Measurements from ENCODE around the gene EEFSEC.

EEFSEC gene

DNA sequence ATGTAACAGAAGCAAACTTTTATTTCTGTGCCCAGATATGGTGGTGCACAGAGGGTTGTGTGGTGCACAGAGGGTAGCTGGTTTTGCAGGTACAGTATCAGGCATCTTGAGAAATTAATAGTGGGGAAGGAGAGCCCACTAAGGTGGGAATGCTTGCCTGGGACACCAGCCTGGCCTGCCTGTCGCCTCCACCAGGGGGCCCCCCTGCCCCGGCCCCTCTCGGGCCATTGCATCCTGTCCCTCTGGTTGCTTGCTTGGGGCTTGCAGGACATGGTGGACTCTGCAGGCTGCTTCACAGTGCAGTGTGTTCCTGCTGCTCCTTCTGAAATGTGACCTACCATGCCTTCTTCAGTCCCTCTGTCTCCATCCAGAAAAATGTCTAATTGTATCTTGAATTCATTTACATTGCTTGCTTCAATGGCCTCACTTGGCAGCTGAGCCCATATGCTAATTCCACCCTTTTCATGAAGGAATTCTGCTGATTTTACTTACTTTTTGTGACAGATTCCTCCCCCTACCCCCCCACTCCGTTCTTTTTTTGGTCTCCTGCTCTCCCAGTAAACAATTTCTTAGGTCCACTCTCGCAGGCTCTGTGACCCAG is 73.6 kb downstream of the EEFSEC start:
- Histone ChIP-seq H3K36me3 (ENCODE audit: control insufficient read depth, insufficient read depth, low read length) (no peaks in the 10 kb centered on the region), H3K27ac (ENCODE audit: insufficient read depth, low read depth, low read length, poor library complexity, severe bottlenecking) (no peak overlapping the region), H3K4me3 (ENCODE audit: insufficient read depth, low read depth, low read length) (no peak overlapping the region), H3K9me3 (ENCODE audit: control insufficient read depth, low read length) (peaks cover 6% of the 10 kb centered on the region), H3K27me3 (ENCODE audit: control insufficient read depth, insufficient read depth, low read length, poor library complexity, severe bottlenecking) (no peaks in the 10 kb centered on the region), H3K4me1 (ENCODE audit: control insufficient read depth, insufficient read depth, low read length) (peaks cover 8% of the 10 kb centered on the region)
- WGBS, 2 experiments = 39 to 46% methylated on average over 5 of the region's 5 CpGs

GRCh38 chr3:128227507-128227906 is 74.2 kb downstream of the EEFSEC start:
- WGBS, 2 experiments = 93 to 99% methylated on average over 4 of the region's 4 CpGs

DNA sequence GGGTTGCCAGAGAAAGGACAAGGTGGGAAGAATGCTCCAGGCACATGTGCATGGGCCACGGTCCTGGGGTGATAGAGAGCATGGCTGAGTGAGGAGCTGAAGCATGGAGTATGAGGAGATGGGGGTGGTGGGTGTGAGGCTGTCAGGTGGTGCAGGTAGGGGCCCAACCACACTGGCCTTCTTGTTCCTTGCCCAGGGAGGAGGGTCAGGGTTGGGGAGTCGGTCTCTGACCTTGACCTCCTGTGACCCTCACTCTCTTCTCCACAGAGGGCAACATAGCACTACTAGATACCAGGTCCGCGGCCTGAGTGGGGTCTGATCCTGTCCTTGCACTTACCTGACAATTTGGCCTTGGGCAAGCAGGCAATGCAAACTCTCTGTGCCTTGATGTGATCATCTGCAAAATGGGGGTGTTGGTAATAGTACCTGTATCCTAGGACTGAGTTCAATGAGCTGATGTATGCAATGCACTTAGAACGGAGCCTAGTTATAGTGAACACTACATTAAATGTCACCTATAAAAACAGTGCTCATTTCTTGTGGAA is 75.2 kb downstream of the EEFSEC start:
- H3K4me1 ChIP-seq (ENCODE audit: control insufficient read depth, insufficient read depth, low read length) = peaks cover 13% of the 10 kb centered on the region
- no peak overlapping the region for H3K4me3 ChIP-seq (ENCODE audit: insufficient read depth, low read depth, low read length)
- no peaks in the 10 kb centered on the region for H3K36me3 ChIP-seq (ENCODE audit: control insufficient read depth, insufficient read depth, low read length)
- H3K27ac ChIP-seq (ENCODE audit: insufficient read depth, low read depth, low read length, poor library complexity, severe bottlenecking) = no peak overlapping the region
- 93 to 96% methylated on average over 5 of the region's 5 CpGs for WGBS, 2 experiments
- H3K27me3 ChIP-seq (ENCODE audit: control insufficient read depth, insufficient read depth, low read length, poor library complexity, severe bottlenecking) = no peaks in the 10 kb centered on the region
- H3K9me3 ChIP-seq (ENCODE audit: control insufficient read depth, low read length) = no peaks in the 10 kb centered on the region

More at GRCh38 chr3:128227507-128227906, 74.2 kb downstream of the EEFSEC start:
- Histone ChIP-seq H3K27me3 (ENCODE audit: control insufficient read depth, insufficient read depth, low read length, poor library complexity, severe bottlenecking) (no peaks in the 10 kb centered on the region), H3K27ac (ENCODE audit: insufficient read depth, low read depth, low read length, poor library complexity, severe bottlenecking) (no peak overlapping the region), H3K4me3 (ENCODE audit: insufficient read depth, low read depth, low read length) (no peak overlapping the region), H3K36me3 (ENCODE audit: control insufficient read depth, insufficient read depth, low read length) (no peaks in the 10 kb centered on the region), H3K9me3 (ENCODE audit: control insufficient read depth, low read length) (peaks cover 4% of the 10 kb centered on the region), H3K4me1 (ENCODE audit: control insufficient read depth, insufficient read depth, low read length) (peaks cover 13% of the 10 kb centered on the region)

GRCh38 chr3:128229106-128229857 is 76.0 kb downstream of the EEFSEC start:
- Histone ChIP-seq H3K36me3 (ENCODE audit: control insufficient read depth, insufficient read depth, low read length) (no peaks in the 10 kb centered on the region), H3K27me3 (ENCODE audit: control insufficient read depth, insufficient read depth, low read length, poor library complexity, severe bottlenecking) (no peaks in the 10 kb centered on the region), H3K27ac (ENCODE audit: insufficient read depth, low read depth, low read length, poor library complexity, severe bottlenecking) (no peak overlapping the region), H3K4me1 (ENCODE audit: control insufficient read depth, insufficient read depth, low read length) (peaks cover 13% of the 10 kb centered on the region), H3K4me3 (ENCODE audit: insufficient read depth, low read depth, low read length) (no peak overlapping the region), H3K9me3 (ENCODE audit: control insufficient read depth, low read length) (no peaks in the 10 kb centered on the region)
- 87 to 90% methylated on average over 11 of the region's 11 CpGs for WGBS, 2 experiments

GRCh38 chr3:128231606-128232005 is 78.3 kb downstream of the EEFSEC start:
- Histone ChIP-seq H3K36me3 (ENCODE audit: control insufficient read depth, insufficient read depth, low read length) (no peaks in the 10 kb centered on the region), H3K27ac (ENCODE audit: insufficient read depth, low read depth, low read length, poor library complexity, severe bottlenecking) (no peak overlapping the region)

DNA sequence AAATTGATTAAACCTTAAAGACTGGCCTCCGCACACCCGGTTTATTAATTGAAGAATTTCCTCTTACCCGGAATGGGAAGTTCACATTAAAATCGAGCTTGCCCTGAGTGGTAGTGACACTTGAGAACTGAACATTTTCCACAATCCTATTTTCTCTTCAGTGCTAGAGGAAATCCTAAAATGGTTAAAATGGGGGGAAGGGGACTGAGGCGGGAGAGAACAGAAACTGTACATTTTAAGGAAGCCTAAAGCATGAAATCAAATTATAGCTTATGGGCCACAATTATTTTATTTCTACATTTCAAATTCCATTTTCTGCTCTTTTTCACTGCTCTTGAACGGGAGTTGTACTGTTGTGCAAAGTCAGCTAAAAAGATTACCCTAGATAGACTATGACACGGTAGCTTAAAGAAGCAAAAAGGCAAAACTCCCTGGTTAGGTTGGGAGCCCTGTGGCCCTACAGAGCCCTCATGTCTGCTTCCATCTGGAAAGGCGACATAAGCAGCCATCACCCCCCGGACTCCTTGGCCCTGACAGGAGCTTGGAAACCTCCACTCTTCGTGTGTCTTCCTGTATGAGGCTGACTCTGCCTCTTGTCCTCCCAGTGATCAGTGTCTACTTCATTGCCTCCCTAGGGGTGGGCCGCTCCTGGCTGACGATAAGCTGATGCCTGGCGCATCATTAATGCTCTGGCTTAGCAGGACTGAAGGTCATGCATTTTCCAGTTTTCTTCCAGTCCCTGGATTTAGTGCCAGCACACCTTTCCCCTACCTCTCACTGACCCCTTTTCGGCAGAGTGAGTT is 79.3 kb downstream of the EEFSEC start:
- no peaks in the 10 kb centered on the region for H3K27me3 ChIP-seq (ENCODE audit: control insufficient read depth, insufficient read depth, low read length, poor library complexity, severe bottlenecking)
- no peak overlapping the region for H3K4me3 ChIP-seq (ENCODE audit: insufficient read depth, low read depth, low read length)
- no peaks in the 10 kb centered on the region for H3K36me3 ChIP-seq (ENCODE audit: control insufficient read depth, insufficient read depth, low read length)
- H3K9me3 ChIP-seq (ENCODE audit: control insufficient read depth, low read length) = no peaks in the 10 kb centered on the region
- peaks cover 14% of the 10 kb centered on the region for H3K4me1 ChIP-seq (ENCODE audit: control insufficient read depth, insufficient read depth, low read length)
- H3K27ac ChIP-seq (ENCODE audit: insufficient read depth, low read depth, low read length, poor library complexity, severe bottlenecking) = no peak overlapping the region
- 76 to 78% methylated on average over 13 of the region's 14 CpGs for WGBS, 2 experiments

More at GRCh38 chr3:128231606-128232005, 78.3 kb downstream of the EEFSEC start:
- peaks cover 13% of the 10 kb centered on the region for H3K4me1 ChIP-seq (ENCODE audit: control insufficient read depth, insufficient read depth, low read length)
- no peaks in the 10 kb centered on the region for H3K27me3 ChIP-seq (ENCODE audit: control insufficient read depth, insufficient read depth, low read length, poor library complexity, severe bottlenecking)
- WGBS, 2 experiments = 50 to 54% methylated on average over 6 of the region's 6 CpGs
- no peaks in the 10 kb centered on the region for H3K9me3 ChIP-seq (ENCODE audit: control insufficient read depth, low read length)
- no peak overlapping the region for H3K4me3 ChIP-seq (ENCODE audit: insufficient read depth, low read depth, low read length)

- no peaks in the 10 kb centered on the region for H3K36me3 ChIP-seq (ENCODE audit: control insufficient read depth, insufficient read depth, low read length)
- no peaks in the 10 kb centered on the region for H3K27me3 ChIP-seq (ENCODE audit: control insufficient read depth, insufficient read depth, low read length, poor library complexity, severe bottlenecking)
- WGBS, 2 experiments = 84 to 90% methylated on average over 9 to 11 of the region's 11 CpGs
- no peaks in the 10 kb centered on the region for H3K9me3 ChIP-seq (ENCODE audit: control insufficient read depth, low read length)
- H3K4me1 ChIP-seq (ENCODE audit: control insufficient read depth, insufficient read depth, low read length) = peaks cover 27% of the 10 kb centered on the region
- H3K4me3 ChIP-seq (ENCODE audit: insufficient read depth, low read depth, low read length) = no peak overlapping the region
- no peak overlapping the region for H3K27ac ChIP-seq (ENCODE audit: insufficient read depth, low read depth, low read length, poor library complexity, severe bottlenecking)
Measured at GRCh38 chr3:128235207-128235926, 82.1 kb downstream of the EEFSEC start.

GRCh38 chr3:128236657-128237056 is 83.4 kb downstream of the EEFSEC start:
- Histone ChIP-seq H3K36me3 (ENCODE audit: control insufficient read depth, insufficient read depth, low read length) (no peaks in the 10 kb centered on the region), H3K27me3 (ENCODE audit: control insufficient read depth, insufficient read depth, low read length, poor library complexity, severe bottlenecking) (no peaks in the 10 kb centered on the region), H3K4me3 (ENCODE audit: insufficient read depth, low read depth, low read length) (no peak overlapping the region), H3K4me1 (ENCODE audit: control insufficient read depth, insufficient read depth, low read length) (peaks cover 20% of the 10 kb centered on the region), H3K9me3 (ENCODE audit: control insufficient read depth, low read length) (no peaks in the 10 kb centered on the region), H3K27ac (ENCODE audit: insufficient read depth, low read depth, low read length, poor library complexity, severe bottlenecking) (no peak overlapping the region)
- WGBS, 2 experiments = 88 to 89% methylated on average over 8 of the region's 8 CpGs

GRCh38 chr3:128237348-128238183 is 84.3 kb downstream of the EEFSEC start:
- 88 to 92% methylated on average over 3 of the region's 3 CpGs for WGBS, 2 experiments
- H3K9me3 ChIP-seq (ENCODE audit: control insufficient read depth, low read length) = no peaks in the 10 kb centered on the region

More at GRCh38 chr3:128237348-128238183, 84.3 kb downstream of the EEFSEC start:
- Histone ChIP-seq H3K4me1 (ENCODE audit: control insufficient read depth, insufficient read depth, low read length) (peaks cover 14% of the 10 kb centered on the region), H3K27me3 (ENCODE audit: control insufficient read depth, insufficient read depth, low read length, poor library complexity, severe bottlenecking) (no peaks in the 10 kb centered on the region), H3K27ac (ENCODE audit: insufficient read depth, low read depth, low read length, poor library complexity, severe bottlenecking) (no peak overlapping the region), H3K36me3 (ENCODE audit: control insufficient read depth, insufficient read depth, low read length) (no peaks in the 10 kb centered on the region), H3K4me3 (ENCODE audit: insufficient read depth, low read depth, low read length) (no peak overlapping the region)

Measured in ectodermal cell (in vitro differentiated cells).